ENCODE measurements around the gene SART3. TPM values are rescaled to one million over a fixed set of nuclear protein-coding genes. Genes with fewer than 3 reads are reported as not detected.

The SART3 gene
- total and polyA plus RNA-seq, 2 of the 13 experiments (the other 11 are each of a cell fraction or from before 2014, with no cell fraction given) = 16.1 to 69.9 TPM

GRCh38 chr12:108565976-108566375 lies 5.0 kb upstream of the SART3 start:
- POLR2A ChIA-PET = interaction anchor here (0.5 kb wide), 1 partner anchor 192 kb away, joined by 3 read pairs; no protein-coding TSS in a partner anchor
- in situ Hi-C loops (cut with HindIII; ENCODE audit: extremely low pct_ligation_motif_present, low pct_unique_long_range_greater_than_20kb) = loop anchor here (5.0 to 10.0 kb wide), 2 partner anchors 51 to 239 kb away; no protein-coding TSS in a partner anchor

DNA sequence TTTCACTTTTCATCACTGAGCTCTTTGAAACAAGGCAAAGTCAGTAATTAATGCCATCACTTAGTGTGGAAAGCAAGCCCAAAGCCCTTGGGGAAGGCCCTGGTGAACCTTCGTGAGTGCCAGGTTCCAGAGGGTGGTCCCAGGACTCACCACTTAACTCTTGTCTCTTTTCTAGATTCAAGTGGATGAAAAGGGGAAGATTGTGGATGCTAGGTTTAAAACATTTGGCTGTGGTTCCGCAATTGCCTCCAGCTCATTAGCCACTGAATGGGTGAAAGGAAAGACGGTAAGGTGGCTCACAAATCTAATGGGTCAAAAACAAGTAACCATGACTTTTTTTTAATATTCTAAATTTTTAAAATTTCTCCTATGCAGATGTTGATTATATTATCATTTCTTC lies 4.2 kb upstream of the SART3 start:
- FAIRE-seq = no peak
- WGBS (ENCODE audit: low lambda C conversion rate) = 96% methylated on average over 3 of the region's 3 CpGs
- TF ChIP-seq U2AF1 (optimal IDR thresholded peaks at IDR 0.05; ENCODE audit: low read depth, low read length) = no peak
- TF ChIP-seq ZNF768 (CRISPR knock-in tag; IDR thresholded peaks at IDR 0.05) = no peak
- no peak for TF ChIP-seq TFDP2 (CRISPR knock-in tag; IDR thresholded peaks at IDR 0.05)
- no peak for TF ChIP-seq CREM (IDR thresholded peaks at IDR 0.05)
- TF ChIP-seq CREM (CRISPR knock-in tag; IDR thresholded peaks at IDR 0.05) = no peak
- no peak for TF ChIP-seq PAF1 (CRISPR knock-in tag; IDR thresholded peaks at IDR 0.05)
- TF ChIP-seq, protein P1, sequence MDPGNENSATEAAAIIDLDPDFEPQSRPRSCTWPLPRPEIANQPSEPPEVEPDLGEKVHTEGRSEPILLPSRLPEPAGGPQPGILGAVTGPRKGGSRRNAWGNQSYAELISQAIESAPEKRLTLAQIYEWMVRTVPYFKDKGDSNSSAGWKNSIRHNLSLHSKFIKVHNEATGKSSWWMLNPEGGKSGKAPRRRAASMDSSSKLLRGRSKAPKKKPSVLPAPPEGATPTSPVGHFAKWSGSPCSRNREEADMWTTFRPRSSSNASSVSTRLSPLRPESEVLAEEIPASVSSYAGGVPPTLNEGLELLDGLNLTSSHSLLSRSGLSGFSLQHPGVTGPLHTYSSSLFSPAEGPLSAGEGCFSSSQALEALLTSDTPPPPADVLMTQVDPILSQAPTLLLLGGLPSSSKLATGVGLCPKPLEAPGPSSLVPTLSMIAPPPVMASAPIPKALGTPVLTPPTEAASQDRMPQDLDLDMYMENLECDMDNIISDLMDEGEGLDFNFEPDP (CRISPR knock-in tag; conservative IDR thresholded peaks at IDR 0.05) = no peak
- TF ChIP-seq NFE2L1 (CRISPR knock-in tag; IDR thresholded peaks at IDR 0.05; ENCODE audit: borderline replicate concordance) = no peak
- TF ChIP-seq ZNF414 (CRISPR knock-in tag; IDR thresholded peaks at IDR 0.05) = no peak

More at GRCh38 chr12:108565976-108566375, 5.0 kb upstream of the SART3 start:
- no peak for ATAC-seq
- no TSS peak for BruUV-seq (replicated peaks)
- H3K4me1 ChIP-seq (ENCODE audit: insufficient read depth, low read length) = peaks cover 7% of the 10 kb centered on the region
- no peak overlapping the region for H3K27ac ChIP-seq (ENCODE audit: extremely low read length, insufficient read depth, low read length)
- intact Hi-C loops (cut with micrococcal nuclease; ENCODE audit: unreplicated experiment) = no loop called here
- H3K27me3 ChIP-seq (ENCODE audit: control insufficient read depth in 1 of 2, insufficient read depth in 2 of 2, low read length in 2 of 2) = no peaks in the 10 kb centered on the region; a peak in 1 of 5 replicates
- 92% methylated on average over 2 of the region's 2 CpGs for WGBS (ENCODE audit: low lambda C conversion rate)
- CTCF ChIA-PET (ENCODE audit: low intra/inter-chr PET ratio, low total read pairs) = interaction anchor here (3.9 kb wide), 1 partner anchor 52 kb away, joined by 45 read pairs; no protein-coding TSS in a partner anchor
- H3K9ac ChIP-seq (ENCODE audit: insufficient read depth, low read depth, low read length) = no peak overlapping the region
- no peaks in the 10 kb centered on the region for H3K9me3 ChIP-seq (ENCODE audit: low read length)
- FAIRE-seq = no peak
- H3K4me2 ChIP-seq (ENCODE audit: low read depth, low read length) = no peak overlapping the region
- DNase-seq (ENCODE audit: low spot score) = no peak
- no peak overlapping the region for H3K4me3 ChIP-seq (replicated peaks in 1 of 3; ENCODE audit: insufficient read depth in 1 of 3, low read depth in 2 of 3, low read length in 3 of 3)
- no peaks in the 10 kb centered on the region; the same call in 1 of the 2 replicates for H4K20me1 ChIP-seq (ENCODE audit: insufficient read depth, low read length)
- H2AFZ ChIP-seq (ENCODE audit: low read length) = no peak overlapping the region
- peaks cover 20 to 55% of the 10 kb centered on the region in 2 experiments for H3K36me3 ChIP-seq (replicated peaks in 1 of 2; ENCODE audit: control insufficient read depth in 1 of 2, insufficient read depth in 2 of 2, low read length in 2 of 2)
- peaks cover 18% of the 10 kb centered on the region for H3K79me2 ChIP-seq (ENCODE audit: insufficient read depth, low read length)
- TF ChIP-seq ZBTB2 (CRISPR knock-in tag; IDR thresholded peaks at IDR 0.05; ENCODE audit: low read depth) = no peak

More for the DNA sequence above, 4.2 kb upstream of the SART3 start:
- Histone ChIP-seq H3K79me2 (ENCODE audit: insufficient read depth, low read length) (peaks cover 27% of the 10 kb centered on the region), H3K4me1 (ENCODE audit: insufficient read depth, low read length) (peaks cover 7% of the 10 kb centered on the region), H3K4me3 (replicated peaks in 1 of 3; ENCODE audit: insufficient read depth in 1 of 3, low read depth in 2 of 3, low read length in 3 of 3) (no peak overlapping the region), H3K27me3 (ENCODE audit: control insufficient read depth in 1 of 2, insufficient read depth in 2 of 2, low read length in 2 of 2) (no peaks in the 10 kb centered on the region; a peak in 1 of 5 replicates), H3K9ac (ENCODE audit: insufficient read depth, low read depth, low read length) (no peak overlapping the region), H3K36me3 (replicated peaks in 1 of 2; ENCODE audit: control insufficient read depth in 1 of 2, insufficient read depth in 2 of 2, low read length in 2 of 2) (peaks cover 20 to 55% of the 10 kb centered on the region in 2 experiments), H3K9me3 (ENCODE audit: low read length) (no peaks in the 10 kb centered on the region), H2AFZ (ENCODE audit: low read length) (no peak overlapping the region), H3K27ac (ENCODE audit: extremely low read length, insufficient read depth, low read length) (no peak overlapping the region), H4K20me1 (ENCODE audit: insufficient read depth, low read length) (no peaks in the 10 kb centered on the region; the same call in 1 of the 2 replicates), H3K4me2 (ENCODE audit: low read depth, low read length) (no peak overlapping the region)
- in situ Hi-C loops (cut with HindIII; ENCODE audit: extremely low pct_ligation_motif_present, low pct_unique_long_range_greater_than_20kb) (loop anchor here (5.0 to 10.0 kb wide), 2 partner anchors 52 to 240 kb away; no protein-coding TSS in a partner anchor), intact Hi-C loops (cut with micrococcal nuclease; ENCODE audit: unreplicated experiment) (no loop called here)
- DNase-seq (ENCODE audit: low spot score) (no peak), ATAC-seq (no peak)
- ChIA-PET POLR2A (no interaction called here), CTCF (ENCODE audit: low intra/inter-chr PET ratio, low total read pairs) (interaction anchor here (1.7 to 3.9 kb wide), 2 partner anchors 50 to 53 kb away, joined by 4 to 45 read pairs; no protein-coding TSS in a partner anchor)
- no TSS peak for BruUV-seq (replicated peaks)

Data from HepG2 (cell line).